Stomach (tissue), 9 donors: ENCODE data around the gene DHRSX. TPM values are rescaled to one million over a fixed set of nuclear protein-coding genes. Genes with fewer than 3 reads are reported as not detected.

Experiments used
- DNase-seq, 2 donors: peaks; one replicate each; pipeline versions ENCODE4 v3.0.0 to v3.0.0-alpha.2; 2013 to 2019
- H3K27ac ChIP-seq, 5 donors: fragments of 200-600 bp in 4 of 5; sonication (generic) in 4 of 5; one replicate each; pipeline ENCODE4 v1.5.1; 2013 to 2019; ENCODE audit warnings: mild to moderate bottlenecking in 1 of 5, moderate library complexity in 1 of 5
- H3K27me3 ChIP-seq, 3 donors: fragments of 200-600 bp; sonication (generic); one replicate each; pipeline ENCODE4 v1.5.1; 2017 to 2019; ENCODE audit warnings: mixed run types in 1 of 3
- H3K36me3 ChIP-seq, 4 donors: fragments of 200-600 bp; sonication (generic); 1 replicate in 3 of 4; 2 replicates in 1 of 4; pipeline ENCODE4 v1.5.1; 2016 to 2019
- H3K4me1 ChIP-seq, 4 donors: fragments of 200-600 bp; sonication (generic); one replicate each; pipeline ENCODE4 v1.5.1; 2016 to 2019
- H3K4me3 ChIP-seq, 4 donors: fragments of 200-600 bp; sonication (generic) in 3 of 4; one replicate each; pipeline ENCODE4 v1.5.1; 2016 to 2019; ENCODE audit warnings: mild to moderate bottlenecking in 1 of 4
- H3K9me3 ChIP-seq, 4 donors: fragments of 200-600 bp; sonication (generic); one replicate each; pipeline ENCODE4 v1.5.1; 2016 to 2019
- EP300 ChIP-seq: sonication (generic); formaldehyde crosslinking; IDR thresholded peaks from one replicate; pipeline ENCODE4 v1.6.1; 2017; ENCODE audit warnings: antibody characterized with exemption
- POLR2A ChIP-seq, 4 donors: fragments of 450-650 bp; IDR thresholded peaks; one replicate each; pipeline ENCODE4 v1.6.1; 2016; ENCODE audit warnings: antibody characterized with exemption in 4 of 4, control low read depth in 2 of 4, mild to moderate bottlenecking in 1 of 4, moderate library complexity in 1 of 4
- POLR2AphosphoS5 ChIP-seq, 3 donors: sonication (generic); formaldehyde crosslinking; IDR thresholded peaks; one replicate each; pipeline ENCODE4 v1.6.1; 2016; ENCODE audit warnings: antibody characterized with exemption in 3 of 3
- WGBS, 5 donors: extraction: QIAGEN DNeasy Blood & Tissue Kit in 3 of 5; methylation state at CpG; one replicate each; pipeline versions ENCODE4 v1.1.5 to v1.1.7; 2013 to 2018; 5-methylcytosine and 5-hydroxymethylcytosine counted together
- intact Hi-C: fragments of 100-400 bp; cut with DNase I; formaldehyde crosslinking; loops from one replicate; pipeline ENCODE4 v1.15.1; 2023; ENCODE audit warnings: low total_unique reads
- polyA plus RNA-seq, 3 donors: library from polyadenylated mRNA; stranded (reverse); fragments of 200-250 nt; gene quantifications; one replicate each; pipeline ENCODE4 v1.2.3, GENCODE V29; 2013
- total RNA-seq, 5 donors: library from RNA; depleted of rRNA; stranded (reverse); fragments of >200 nt; gene quantifications; one replicate each; pipeline versions ENCODE4 v1.1.0 to v1.2.3, GENCODE V29; 2014 to 2016
- TF ChIP-seq, protein P1 (sequence below), 7 experiments: fragments of 450-650 bp in 4 of 7; fragments of 200-600 bp in 3 of 7; sonication (generic) in 3 of 7; IDR thresholded peaks; one replicate each; pipeline ENCODE4 v1.5.1; 2016 to 2019; ENCODE audit warnings: antibody characterized with exemption in 7 of 7, control low read depth in 2 of 7, mild to moderate bottlenecking in 1 of 7
- donor health status: healthy with polysubstance abuse.
- donor health status: Bipolar disorder and iron deficiency.
- donor health status: healthy.

Gene DHRSX
- total and polyA plus RNA-seq, 8 donors, result 11.2 to 69.4 (median 21.1) TPM

GRCh38 chrX:2237976-2238375 lies 262.8 kb downstream of the DHRSX start:
- no peaks in the 10 kb centered on the region for H3K9me3 ChIP-seq
- WGBS, 5 donors, result 92 to 96% (median 95%) methylated on average over 8 to 9 of the region's 9 CpGs
- no peak for DNase-seq
- no peak overlapping the region for H3K27ac ChIP-seq
- H3K4me1 ChIP-seq, result no peaks in the 10 kb centered on the region
- no peak overlapping the region for H3K4me3 ChIP-seq
- intact Hi-C loops, result no loop called here
- TF ChIP-seq, protein P1, sequence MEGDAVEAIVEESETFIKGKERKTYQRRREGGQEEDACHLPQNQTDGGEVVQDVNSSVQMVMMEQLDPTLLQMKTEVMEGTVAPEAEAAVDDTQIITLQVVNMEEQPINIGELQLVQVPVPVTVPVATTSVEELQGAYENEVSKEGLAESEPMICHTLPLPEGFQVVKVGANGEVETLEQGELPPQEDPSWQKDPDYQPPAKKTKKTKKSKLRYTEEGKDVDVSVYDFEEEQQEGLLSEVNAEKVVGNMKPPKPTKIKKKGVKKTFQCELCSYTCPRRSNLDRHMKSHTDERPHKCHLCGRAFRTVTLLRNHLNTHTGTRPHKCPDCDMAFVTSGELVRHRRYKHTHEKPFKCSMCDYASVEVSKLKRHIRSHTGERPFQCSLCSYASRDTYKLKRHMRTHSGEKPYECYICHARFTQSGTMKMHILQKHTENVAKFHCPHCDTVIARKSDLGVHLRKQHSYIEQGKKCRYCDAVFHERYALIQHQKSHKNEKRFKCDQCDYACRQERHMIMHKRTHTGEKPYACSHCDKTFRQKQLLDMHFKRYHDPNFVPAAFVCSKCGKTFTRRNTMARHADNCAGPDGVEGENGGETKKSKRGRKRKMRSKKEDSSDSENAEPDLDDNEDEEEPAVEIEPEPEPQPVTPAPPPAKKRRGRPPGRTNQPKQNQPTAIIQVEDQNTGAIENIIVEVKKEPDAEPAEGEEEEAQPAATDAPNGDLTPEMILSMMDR (IDR thresholded peaks at IDR 0.05), result no peak
- no peak for TF ChIP-seq EP300
- no peak for TF ChIP-seq POLR2A (IDR thresholded peaks at IDR 0.05)
- no peak for TF ChIP-seq POLR2AphosphoS5 (IDR thresholded peaks at IDR 0.05)
- peaks cover 0 to 52% (median 39%) of the 10 kb centered on the region in 4 donors for H3K36me3 ChIP-seq
- no peaks in the 10 kb centered on the region for H3K27me3 ChIP-seq

DNA sequence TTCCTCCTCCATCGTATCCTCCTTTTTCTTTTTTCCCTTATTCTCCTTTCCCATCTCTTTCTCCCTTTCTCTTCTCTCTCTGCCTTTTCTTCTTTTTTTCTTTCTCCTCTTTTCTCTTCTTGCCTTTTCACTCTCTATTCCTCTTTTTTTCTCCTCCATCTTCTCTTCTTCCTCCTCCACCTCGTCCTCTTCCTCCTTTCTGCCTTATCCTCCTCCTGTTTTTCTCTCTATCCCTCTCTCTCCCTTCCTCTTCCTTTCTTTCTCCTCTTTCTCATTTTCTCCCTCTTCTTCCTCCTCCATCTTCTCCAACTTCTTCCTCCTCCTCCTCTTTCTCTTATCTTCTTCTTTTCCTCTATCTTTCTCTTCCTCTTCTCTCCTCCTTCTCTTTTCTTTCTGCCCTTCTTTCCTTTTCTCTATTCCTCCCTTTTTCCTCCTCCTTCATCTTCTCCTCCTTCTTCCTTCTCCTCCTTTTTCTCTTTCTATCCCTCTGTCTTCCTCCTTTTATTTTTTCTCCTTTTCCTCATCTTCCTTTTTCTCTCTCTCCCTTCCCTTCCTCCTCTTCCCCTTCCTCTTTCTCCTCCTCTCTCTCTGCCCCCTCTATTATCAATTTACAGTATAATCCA lies 269.1 kb downstream of the DHRSX start:
- no peaks in the 10 kb centered on the region for H3K4me1 ChIP-seq
- intact Hi-C loops, result no loop called here
- no peak overlapping the region for H3K27ac ChIP-seq
- WGBS, 5 donors, result 89 to 100% (median 94%) methylated on average over 2 of the region's 2 CpGs
- DNase-seq, result no peak
- H3K27me3 ChIP-seq, result no peaks in the 10 kb centered on the region
- peaks cover 5 to 31% (median 19%) of the 10 kb centered on the region in 4 donors for H3K36me3 ChIP-seq
- H3K4me3 ChIP-seq, result no peak overlapping the region
- peaks cover 0 to 6% (median 2%) of the 10 kb centered on the region in 4 donors for H3K9me3 ChIP-seq
- TF ChIP-seq POLR2A (IDR thresholded peaks at IDR 0.05) (no peak), EP300 (no peak), POLR2AphosphoS5 (IDR thresholded peaks at IDR 0.05) (no peak)
- TF ChIP-seq, protein P1 (IDR thresholded peaks at IDR 0.05), result no peak

DNA sequence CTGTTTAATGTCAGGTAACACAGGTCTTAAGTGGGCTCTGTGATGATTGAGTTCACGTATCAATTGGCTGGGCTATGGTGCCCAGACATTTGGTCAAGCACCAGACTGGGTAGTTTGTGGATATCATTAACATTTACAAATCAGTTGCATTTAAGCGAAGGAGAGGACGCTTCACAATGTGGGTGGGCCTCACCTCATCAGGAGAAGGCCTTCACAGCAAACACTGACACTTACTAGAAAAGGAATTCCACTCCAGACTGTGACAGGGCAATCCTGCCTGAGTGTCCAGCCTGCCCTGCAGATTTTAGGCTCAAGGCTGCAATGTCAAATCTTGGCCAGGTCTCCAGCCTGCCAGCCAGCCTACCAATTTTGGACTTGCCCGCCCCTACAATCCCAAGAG lies 270.3 kb downstream of the DHRSX start:
- intact Hi-C loops, result no loop called here
- H3K27ac ChIP-seq, result no peak overlapping the region
- peaks cover 5 to 29% (median 22%) of the 10 kb centered on the region in 4 donors for H3K36me3 ChIP-seq
- peaks cover 0 to 6% (median 2%) of the 10 kb centered on the region in 4 donors for H3K9me3 ChIP-seq
- no peaks in the 10 kb centered on the region for H3K27me3 ChIP-seq
- WGBS, 5 donors, result 94 to 98% (median 96%) methylated on average over 4 of the region's 4 CpGs
- H3K4me1 ChIP-seq, result no peaks in the 10 kb centered on the region
- no peak for TF ChIP-seq POLR2AphosphoS5 (IDR thresholded peaks at IDR 0.05)
- TF ChIP-seq POLR2A (IDR thresholded peaks at IDR 0.05), result no peak
- TF ChIP-seq, protein P1 (IDR thresholded peaks at IDR 0.05), result no peak
- TF ChIP-seq EP300, result no peak
- DNase-seq, result no peak
- H3K4me3 ChIP-seq, result no peak overlapping the region

- Histone ChIP-seq H3K27me3 (no peaks in the 10 kb centered on the region), H3K9me3 (peaks cover 0 to 7% (median 3%) of the 10 kb centered on the region in 4 donors), H3K27ac (no peak overlapping the region), H3K4me1 (no peaks in the 10 kb centered on the region), H3K4me3 (no peak overlapping the region), H3K36me3 (peaks cover 5 to 43% (median 28%) of the 10 kb centered on the region in 4 donors)
- intact Hi-C loops, result no loop called here
- no peak for TF ChIP-seq POLR2AphosphoS5 (IDR thresholded peaks at IDR 0.05)
- TF ChIP-seq EP300, result no peak
- TF ChIP-seq POLR2A (IDR thresholded peaks at IDR 0.05), result no peak
- TF ChIP-seq, protein P1 (IDR thresholded peaks at IDR 0.05), result no peak
- WGBS, 5 donors, result 67 to 76% (median 72%) methylated on average over 1 to 2 of the region's 2 CpGs
- no peak for DNase-seq
Observed at GRCh38 chrX:2228536-2228935, 272.2 kb downstream of the DHRSX start.
